Epidermal melanocyte (primary cell): ENCODE data around the gene C2CD4B.

Experiments used
- DNase-seq: peaks from one replicate; pipeline ENCODE4 v3.0.0; 2011; ENCODE audit warnings: low spot score; ENCODE audit not compliant: insufficient read length

The C2CD4B gene

GRCh38 chr15:62149729-62150128, 15.4 kb downstream of the C2CD4B start:
- no peak for DNase-seq

- no peak for DNase-seq
Measured at GRCh38 chr15:62147551-62147950, 17.5 kb downstream of the C2CD4B start.

- DNase-seq: no peak
Measured at GRCh38 chr15:62147149-62147548, 17.9 kb downstream of the C2CD4B start.

GRCh38 chr15:62145015-62145735, 19.9 kb downstream of the C2CD4B start:
- no peak for DNase-seq

- no peak for DNase-seq
Measured at GRCh38 chr15:62142736-62143135, 22.3 kb downstream of the C2CD4B start.

- no peak for DNase-seq
Measured at GRCh38 chr15:62141643-62142588, 23.2 kb downstream of the C2CD4B start.

- DNase-seq: no peak
Measured at GRCh38 chr15:62141200-62141599, 23.9 kb downstream of the C2CD4B start.

GRCh38 chr15:62138124-62138523, 27.0 kb downstream of the C2CD4B start:
- no peak for DNase-seq

- DNase-seq: no peak
Measured at GRCh38 chr15:62136911-62137865, 27.9 kb downstream of the C2CD4B start.

- DNase-seq: no peak
Measured at GRCh38 chr15:62135532-62136134, 29.5 kb downstream of the C2CD4B start.

- DNase-seq: no peak
Measured at GRCh38 chr15:62133141-62133540, 31.9 kb downstream of the C2CD4B start.

- DNase-seq: no peak
Measured at GRCh38 chr15:62128916-62129315, 36.2 kb downstream of the C2CD4B start.

- no peak for DNase-seq
Measured at GRCh38 chr15:62126364-62126763, 38.7 kb downstream of the C2CD4B start.

GRCh38 chr15:62125773-62126172, 39.3 kb downstream of the C2CD4B start:
- DNase-seq: no peak

GRCh38 chr15:62124973-62125303, 40.1 kb downstream of the C2CD4B start:
- no peak for DNase-seq

GRCh38 chr15:62124176-62124972, 40.7 kb downstream of the C2CD4B start:
- no peak for DNase-seq

- DNase-seq: no peak
Measured at GRCh38 chr15:62122249-62122648, 42.8 kb downstream of the C2CD4B start.

GRCh38 chr15:62121273-62122015, 43.6 kb downstream of the C2CD4B start:
- no peak for DNase-seq

- DNase-seq: no peak
Measured at GRCh38 chr15:62120776-62121175, 44.3 kb downstream of the C2CD4B start.

GRCh38 chr15:62119874-62120273, 45.2 kb downstream of the C2CD4B start:
- no peak for DNase-seq
